HG02678 (cell line): ENCODE results near the gene LDLRAD4.
"Not testable (repeated sequence)": the region's sequence is repeated elsewhere in the genome, so short reads cannot be mapped to it uniquely, and the experiment has no call there.

Experiments used
- ATAC-seq: cut with Tn5 transposase; IDR thresholded peaks from one replicate; pipeline ENCODE4 v1.9.1; 2021; ENCODE audit warnings: mild to moderate bottlenecking, moderate library complexity; ENCODE audit not compliant: unreplicated experiment

The LDLRAD4 gene

GRCh38 chr18:13245481-13246000, 27.0 kb downstream of the LDLRAD4 start:
- ATAC-seq, result no peak

DNA sequence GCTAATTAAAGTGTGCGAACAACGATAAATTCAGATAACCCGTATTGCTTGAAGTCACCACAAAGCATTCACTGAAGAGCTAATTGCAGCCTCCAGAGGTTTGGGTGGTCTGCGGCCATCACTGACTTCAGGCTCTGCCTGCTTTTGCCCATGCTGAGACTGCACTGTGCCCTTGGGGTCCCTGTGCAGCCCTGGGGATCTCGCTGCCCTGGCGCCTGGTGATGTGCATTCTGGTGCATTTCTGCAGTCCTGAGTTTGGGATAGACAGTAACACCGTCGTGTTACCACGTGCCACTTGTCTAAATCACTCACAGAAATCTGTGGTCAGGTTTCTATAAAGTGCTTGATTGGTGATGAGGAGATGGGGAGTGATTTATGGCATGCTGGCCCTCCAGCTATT, 27.6 kb downstream of the LDLRAD4 start:
- ATAC-seq, result no peak

DNA sequence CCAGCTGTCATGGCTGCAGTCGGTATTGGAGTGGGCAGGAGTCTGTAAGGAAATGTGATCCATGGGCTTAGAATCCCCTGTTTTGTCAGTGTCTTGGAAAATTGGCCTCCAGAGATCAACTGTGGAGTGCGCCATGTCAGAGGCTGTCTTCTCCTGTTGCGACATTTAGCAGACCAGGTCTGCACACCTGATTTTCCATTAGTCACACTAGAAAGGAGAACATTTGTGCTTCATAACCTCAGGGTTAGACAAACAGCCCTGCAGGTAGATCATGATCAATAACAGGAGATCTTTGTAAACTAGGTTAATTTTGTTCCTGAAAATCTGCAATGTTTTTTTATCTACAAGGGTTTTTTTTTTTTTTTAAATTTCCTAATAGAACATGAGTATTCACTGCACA, 28.0 kb downstream of the LDLRAD4 start:
- no peak for ATAC-seq

DNA sequence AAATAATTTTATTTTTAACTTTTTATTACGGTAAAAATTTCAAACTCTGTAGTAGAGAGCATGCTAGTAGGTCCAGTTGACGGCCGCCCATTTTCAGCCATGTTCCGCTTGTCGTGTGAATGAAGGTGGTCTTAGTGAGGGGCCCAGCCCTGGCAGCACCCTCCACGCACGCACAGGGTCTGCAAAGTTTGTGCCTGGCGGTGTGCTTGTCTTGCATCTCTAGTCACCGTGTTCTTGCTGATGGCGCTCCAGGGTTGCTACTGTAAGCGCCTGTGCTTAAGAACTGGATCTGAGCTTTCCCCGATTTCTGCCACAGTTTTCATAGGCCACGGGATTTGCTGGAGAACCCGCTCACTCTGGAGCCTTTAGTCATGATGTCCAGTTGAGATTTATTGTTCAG, 28.9 kb downstream of the LDLRAD4 start:
- no peak for ATAC-seq

- no peak for ATAC-seq
These were observed 34.3 kb downstream of the LDLRAD4 start for GRCh38 chr18:13252686-13253410.

DNA sequence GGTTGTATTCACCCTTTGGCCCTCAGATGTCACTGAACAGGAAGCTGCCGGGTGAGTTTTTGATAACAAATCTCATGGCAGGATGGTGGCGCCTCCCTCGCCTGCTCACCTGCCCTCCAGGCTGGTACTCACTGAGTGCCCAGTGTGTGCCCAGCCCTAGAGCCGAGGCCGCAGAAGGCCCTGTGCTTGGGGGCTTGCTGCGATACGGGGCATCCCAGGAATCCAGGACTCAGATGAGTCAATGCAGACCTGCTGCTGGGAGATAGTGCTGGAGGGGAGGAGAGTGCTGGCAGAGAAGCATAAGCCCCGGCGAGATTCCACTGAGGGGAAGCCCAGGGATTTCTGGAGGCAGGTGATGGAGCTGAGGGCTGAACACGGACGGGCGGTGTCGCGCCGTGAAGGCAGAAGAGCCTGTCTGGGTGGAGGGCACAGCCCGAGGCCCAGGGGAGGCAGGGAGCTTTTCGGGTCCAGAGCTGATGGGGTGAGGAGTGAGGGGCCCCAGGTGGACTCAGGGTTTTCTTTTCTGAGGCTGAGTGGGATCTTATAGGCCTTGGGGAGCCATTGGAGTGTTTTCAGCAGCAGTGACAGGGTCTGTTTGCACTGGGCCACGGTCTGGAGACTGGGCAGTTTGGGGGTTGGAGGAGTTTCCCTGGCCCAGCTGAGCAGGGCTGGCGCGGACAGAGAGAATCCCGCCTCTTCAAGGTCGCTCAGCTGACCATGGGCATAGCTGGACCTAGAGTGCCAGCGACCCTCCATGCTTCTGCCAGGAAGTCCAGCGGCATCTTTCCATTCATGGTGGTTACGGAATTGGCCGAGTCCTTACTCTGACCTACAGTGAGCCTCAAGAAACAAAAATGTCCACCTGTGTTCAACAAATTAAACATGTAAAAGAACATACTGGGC, 35.5 kb downstream of the LDLRAD4 start:
- no peak for ATAC-seq

DNA sequence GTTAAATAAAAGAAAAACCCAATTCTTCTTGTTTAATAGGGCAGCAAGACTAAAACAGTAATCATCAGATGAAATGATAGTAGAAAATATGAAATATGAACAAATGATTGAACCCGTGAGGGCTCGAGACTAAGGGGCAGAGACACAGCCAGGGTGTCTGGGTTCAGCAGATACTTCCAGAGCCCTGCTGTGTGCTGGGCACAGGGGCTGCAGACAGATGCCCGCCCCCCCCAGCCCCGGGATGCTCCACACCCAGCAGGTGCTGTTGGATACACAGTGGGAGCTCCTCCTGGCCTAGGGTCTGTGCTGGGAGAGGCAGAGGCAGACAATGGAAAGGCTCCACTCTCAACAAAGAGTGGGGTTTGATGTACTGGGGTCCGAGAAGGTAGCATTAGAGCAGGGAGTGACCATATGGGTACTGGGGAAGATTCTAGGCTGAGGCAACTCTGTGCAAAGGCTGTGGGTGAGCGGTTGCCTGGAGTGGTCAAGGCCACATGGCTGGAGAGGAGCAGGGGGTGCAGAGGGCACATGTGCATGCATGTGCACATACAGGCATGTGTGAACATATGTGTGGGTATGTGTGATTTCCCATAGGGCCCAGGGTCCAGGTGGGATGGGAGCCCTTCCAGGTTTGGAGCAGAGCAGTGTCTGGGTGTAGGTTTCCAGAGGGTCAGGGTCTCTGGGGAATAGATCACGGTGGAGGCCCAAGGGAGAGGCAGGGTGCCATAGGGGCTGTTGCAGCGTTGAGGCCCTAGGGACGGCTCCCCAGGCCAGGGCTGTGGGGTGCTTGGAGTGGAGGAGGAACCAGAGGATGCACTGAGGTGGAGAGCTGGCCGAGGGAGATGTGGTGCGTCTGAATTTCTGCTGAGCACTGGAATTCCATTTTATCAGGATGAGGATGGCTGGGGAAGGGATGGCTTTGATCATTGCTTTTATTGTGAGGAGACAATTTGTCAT, 36.7 kb downstream of the LDLRAD4 start:
- no peak for ATAC-seq

DNA sequence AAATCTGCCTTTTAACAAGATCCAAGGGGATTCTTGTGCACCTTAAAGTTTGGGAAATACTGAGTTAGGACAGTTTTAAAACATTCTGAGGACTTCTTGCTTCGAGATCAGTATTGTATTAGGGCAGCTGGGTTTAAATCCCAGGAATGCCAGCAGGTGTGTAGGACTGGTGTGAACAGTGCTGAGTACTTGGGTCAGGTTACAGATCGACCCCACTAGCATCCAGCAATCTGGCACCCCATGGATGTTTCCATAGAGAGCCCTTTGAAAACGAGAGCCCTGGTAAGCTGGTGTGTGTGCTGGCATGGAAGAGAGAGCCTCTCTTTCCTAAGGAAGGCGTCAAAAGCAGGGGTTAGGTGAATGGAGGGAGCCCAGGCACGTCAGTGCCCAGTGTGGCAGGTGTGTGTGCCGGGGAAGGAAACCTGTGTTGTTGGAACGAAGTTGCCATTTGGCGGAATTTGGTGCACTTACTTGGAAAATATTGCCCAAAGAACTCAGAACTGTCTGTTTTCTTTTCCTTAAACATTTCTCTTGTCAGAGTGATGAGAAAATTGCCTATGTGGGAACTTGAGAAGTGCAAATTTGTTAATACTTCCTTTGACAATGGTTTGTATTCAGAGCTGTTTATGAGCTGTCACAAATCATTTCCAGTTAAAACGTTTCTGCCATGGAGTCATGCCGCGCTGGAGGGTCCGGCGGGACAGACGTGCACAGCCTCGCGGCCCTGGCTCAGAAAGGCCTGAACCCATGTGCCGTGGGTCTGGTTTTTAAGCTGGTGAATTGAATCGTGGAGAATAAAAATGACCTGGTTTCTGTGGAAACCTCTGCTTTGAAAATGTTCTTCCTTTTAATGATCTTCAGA, 38.1 kb downstream of the LDLRAD4 start:
- no peak for ATAC-seq

- ATAC-seq, result no peak
These were observed 38.9 kb downstream of the LDLRAD4 start for GRCh38 chr18:13257361-13257980.

DNA sequence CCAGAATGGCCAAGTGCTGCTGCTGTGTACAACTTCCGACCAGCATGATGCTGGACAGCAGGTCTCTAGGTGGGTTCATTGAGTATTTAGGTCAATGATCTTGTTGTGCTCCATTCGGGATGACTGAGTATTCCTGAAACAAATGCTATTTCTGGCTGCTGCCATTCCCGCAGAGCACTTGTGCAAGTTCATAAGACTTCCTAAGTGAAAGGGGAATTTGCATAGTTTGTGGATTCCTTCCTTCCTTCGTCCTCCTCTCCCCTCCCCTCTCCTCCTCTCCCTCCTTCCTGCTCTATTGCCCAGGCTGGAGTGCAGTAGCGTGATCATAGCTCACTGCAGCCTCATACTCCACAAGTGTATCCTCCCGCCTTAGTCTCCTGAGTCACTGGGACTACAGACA, 40.4 kb downstream of the LDLRAD4 start:
- no peak for ATAC-seq

DNA sequence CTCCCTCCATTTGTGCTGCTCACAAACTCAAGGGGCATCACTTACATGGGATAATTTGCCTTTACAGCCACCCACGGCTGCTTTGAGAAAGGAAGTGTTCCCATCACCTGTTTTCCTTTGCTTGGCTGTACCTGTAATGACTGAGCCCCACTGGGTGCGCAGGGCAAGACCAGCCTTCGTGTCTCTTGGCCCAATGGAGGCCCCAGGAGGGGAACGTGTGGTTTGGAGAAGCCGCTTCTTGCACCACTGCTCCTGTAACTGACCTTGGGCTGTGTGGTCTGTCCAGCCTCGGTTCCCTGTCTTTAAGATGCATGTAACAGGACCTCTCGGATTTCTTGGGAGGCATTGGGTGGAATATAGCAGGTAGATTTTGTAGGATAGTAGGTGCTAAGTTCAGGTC, 41.1 kb downstream of the LDLRAD4 start:
- no peak for ATAC-seq

GRCh38 chr18:13260197-13260934, 41.8 kb downstream of the LDLRAD4 start:
- ATAC-seq, result no peak

DNA sequence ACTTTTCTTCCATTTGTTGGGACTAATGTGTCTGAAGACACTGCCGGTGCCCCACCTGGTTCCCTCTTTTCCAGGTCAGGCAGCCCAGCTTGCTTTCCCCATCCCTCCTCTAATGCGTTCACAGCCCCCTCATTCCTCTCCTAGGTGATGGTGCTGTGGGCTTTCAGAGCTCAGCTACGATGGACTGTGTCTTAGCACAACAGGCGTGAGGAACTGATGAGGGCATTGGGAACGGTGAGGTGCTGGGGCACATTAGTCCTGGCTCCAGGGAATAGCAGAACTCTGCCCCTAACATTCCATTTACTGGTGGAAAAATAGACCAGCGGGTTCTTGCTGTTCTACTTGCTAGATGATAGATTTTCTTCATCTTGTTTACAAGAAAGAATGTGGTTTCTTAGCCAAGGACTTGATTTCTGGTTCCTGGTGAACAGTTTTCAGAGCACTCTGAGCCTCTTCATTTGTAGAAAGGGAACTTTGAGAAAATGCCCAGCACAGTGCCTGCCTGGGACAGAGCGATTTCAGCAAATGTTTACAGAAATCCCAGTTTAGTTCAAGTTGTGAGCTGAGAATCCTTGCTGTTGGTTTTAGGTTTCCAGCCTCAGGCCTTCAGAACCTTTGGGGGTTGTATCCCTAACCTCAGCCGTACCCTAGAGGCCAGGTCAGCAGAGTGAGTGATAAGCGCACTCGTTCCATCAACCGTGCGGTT, 42.5 kb downstream of the LDLRAD4 start:
- no peak for ATAC-seq

GRCh38 chr18:13261661-13262357, 43.2 kb downstream of the LDLRAD4 start:
- no peak for ATAC-seq

GRCh38 chr18:13262358-13262680, 43.8 kb downstream of the LDLRAD4 start:
- not testable (repeated sequence) for ATAC-seq

DNA sequence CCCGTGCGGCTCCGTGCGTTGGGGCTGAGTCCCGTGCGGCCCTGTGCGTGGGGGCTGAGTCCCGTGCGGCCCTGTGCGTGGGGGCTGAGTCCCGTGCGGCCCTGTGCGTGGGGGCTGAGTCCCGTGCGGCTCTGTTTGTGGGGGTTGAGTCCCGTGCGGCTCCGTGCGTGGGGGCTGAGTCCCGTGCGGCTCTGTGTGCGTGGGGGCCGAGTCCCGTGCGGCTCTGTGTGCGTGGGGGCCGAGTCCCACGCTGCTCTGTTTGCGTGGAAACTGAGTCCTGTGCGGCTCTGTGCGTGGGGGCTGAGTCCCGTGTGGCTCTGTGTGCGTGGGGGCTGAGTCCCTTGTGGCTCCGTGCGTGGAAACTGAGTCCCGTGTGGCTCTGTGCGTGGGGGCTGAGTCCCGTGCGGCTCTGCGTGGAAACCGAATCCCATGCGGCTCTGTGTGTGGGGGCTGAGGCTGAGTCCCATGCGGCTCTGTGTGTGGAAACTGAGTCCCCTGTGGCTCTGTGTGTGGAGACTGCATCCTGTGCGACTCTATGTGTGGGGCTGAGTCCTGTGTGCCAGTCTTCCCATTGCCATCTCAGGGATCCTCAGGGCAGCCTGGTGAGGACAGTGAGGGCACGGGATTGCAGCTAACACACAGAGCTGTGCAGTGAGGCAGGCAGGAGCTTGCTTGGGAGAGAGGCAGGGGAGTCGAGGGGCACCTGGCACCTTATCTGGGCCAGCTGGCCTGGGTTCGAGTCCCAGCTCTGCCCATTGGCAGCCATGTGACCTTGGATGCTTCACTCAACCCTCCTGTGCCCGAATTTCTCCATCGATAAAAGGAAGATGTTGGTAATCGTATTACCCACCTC, 44.5 kb downstream of the LDLRAD4 start:
- ATAC-seq, result no peak
